Upper lobe of left lung (tissue), 4 donors: ENCODE data around the gene ZNF12.
"Not testable (repeated sequence)": the region's sequence is repeated elsewhere in the genome, so short reads cannot be mapped to it uniquely, and the experiment has no call there.

Experiments used
- CTCF ChIP-seq, 6 experiments: fragments of 450-650 bp in 4 of 6; fragments of 200-600 bp in 2 of 6; sonication (generic) in 2 of 6; IDR thresholded peaks; one replicate each; pipeline ENCODE4 v1.5.1; 2016 to 2019; ENCODE audit warnings: antibody characterized with exemption in 6 of 6
- POLR2A ChIP-seq, 4 donors: fragments of 450-650 bp; IDR thresholded peaks; one replicate each; pipeline ENCODE4 v1.5.1; 2016 to 2017; ENCODE audit warnings: antibody characterized with exemption in 4 of 4, mild to moderate bottlenecking in 2 of 4
- POLR2AphosphoS5 ChIP-seq, 2 donors: sonication (generic); formaldehyde crosslinking; IDR thresholded peaks; one replicate each; pipeline ENCODE4 v1.5.1; 2017; ENCODE audit warnings: antibody characterized with exemption in 2 of 2

GRCh38 chr7:6744410-6745100, 37.8 kb upstream of the ZNF12 start:
- not testable (repeated sequence) for TF ChIP-seq CTCF, POLR2A, POLR2AphosphoS5 (IDR thresholded peaks at IDR 0.05)
